ENCODE results near the gene FOXC2.

Gene FOXC2

DNA sequence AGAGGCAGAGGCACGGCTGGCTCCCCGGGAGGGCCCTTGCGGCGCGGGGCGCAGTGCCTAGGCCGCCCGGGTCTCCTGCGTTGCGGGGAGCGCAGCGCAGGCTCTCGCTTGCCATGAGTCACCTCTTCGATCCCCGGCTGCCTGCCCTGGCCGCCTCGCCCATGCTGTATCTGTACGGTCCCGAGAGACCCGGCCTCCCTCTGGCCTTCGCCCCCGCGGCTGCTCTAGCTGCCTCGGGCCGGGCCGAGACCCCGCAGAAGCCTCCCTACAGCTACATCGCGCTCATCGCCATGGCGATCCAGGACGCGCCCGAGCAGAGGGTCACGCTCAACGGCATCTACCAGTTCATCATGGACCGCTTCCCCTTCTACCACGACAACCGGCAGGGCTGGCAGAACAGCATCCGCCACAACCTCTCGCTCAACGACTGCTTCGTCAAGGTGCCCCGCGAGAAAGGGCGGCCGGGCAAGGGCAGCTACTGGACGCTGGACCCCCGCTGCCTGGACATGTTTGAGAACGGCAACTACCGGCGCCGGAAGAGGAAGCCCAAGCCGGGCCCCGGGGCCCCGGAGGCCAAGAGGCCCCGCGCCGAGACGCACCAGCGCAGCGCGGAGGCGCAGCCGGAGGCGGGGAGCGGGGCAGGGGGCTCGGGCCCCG is 12.1 kb downstream of the FOXC2 start:
- TF ChIP-seq REST (IDR thresholded peaks at IDR 0.05; ENCODE audit: insufficient read depth in 1 of 2, low read depth in 2 of 2, low read length in 2 of 2) (no peak), SIN3A (IDR thresholded peaks at IDR 0.05; ENCODE audit: borderline replicate concordance, insufficient read depth, low read length) (no peak), FOXP2 (optimal IDR thresholded peaks at IDR 0.05; ENCODE audit: borderline replicate concordance, extremely low read depth, extremely low read length, insufficient read depth) (no peak), POLR2AphosphoS5 (IDR thresholded peaks at IDR 0.05; ENCODE audit: low read depth, low read length) (no peak), TAF1 (IDR thresholded peaks at IDR 0.05; ENCODE audit: borderline replicate concordance, insufficient read depth, low read length) (no peak)

- TF ChIP-seq SIN3A (IDR thresholded peaks at IDR 0.05; ENCODE audit: borderline replicate concordance, insufficient read depth, low read length) (no peak), REST (IDR thresholded peaks at IDR 0.05; ENCODE audit: insufficient read depth in 1 of 2, low read depth in 2 of 2, low read length in 2 of 2) (no peak), TAF1 (IDR thresholded peaks at IDR 0.05; ENCODE audit: borderline replicate concordance, insufficient read depth, low read length) (no peak), POLR2AphosphoS5 (IDR thresholded peaks at IDR 0.05; ENCODE audit: low read depth, low read length) (no peak), FOXP2 (optimal IDR thresholded peaks at IDR 0.05; ENCODE audit: borderline replicate concordance, extremely low read depth, extremely low read length, insufficient read depth) (no peak)
Observed at GRCh38 chr16:86579268-86580062, 12.8 kb downstream of the FOXC2 start.

DNA sequence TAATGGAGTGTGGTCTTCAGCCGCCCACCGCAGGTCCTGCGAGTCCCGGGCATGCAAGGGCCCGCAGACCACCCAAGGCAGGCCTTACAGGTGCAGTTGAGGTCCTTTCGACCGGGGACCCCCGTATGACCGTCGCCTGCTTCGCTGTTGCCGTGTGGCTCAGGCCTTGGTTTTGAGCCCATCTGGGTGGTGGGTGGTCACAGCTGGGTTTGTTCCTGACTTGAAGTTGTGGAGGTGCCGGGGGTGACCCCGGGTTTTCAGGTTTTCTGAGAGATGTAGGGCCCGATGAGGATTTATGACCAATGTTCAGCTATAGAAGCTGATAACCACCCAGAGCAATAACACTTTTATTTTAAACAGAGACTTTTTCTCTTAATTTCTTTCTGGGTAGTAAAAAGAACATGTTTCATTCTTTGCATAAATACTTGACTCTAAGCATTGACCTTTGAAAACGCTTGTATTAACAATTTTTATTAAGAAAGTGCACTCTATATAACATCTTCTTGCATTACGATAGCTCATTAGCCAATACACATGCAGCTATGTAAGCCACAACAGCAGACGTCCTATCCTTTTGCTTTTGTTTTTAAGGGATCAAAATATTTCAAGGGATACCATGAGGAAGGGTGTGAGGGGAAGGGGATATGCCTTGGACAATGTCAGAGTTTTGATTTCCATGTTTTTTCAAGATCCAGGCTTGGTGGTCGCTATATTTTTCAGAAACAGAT is 13.6 kb downstream of the FOXC2 start:
- TF ChIP-seq SIN3A (IDR thresholded peaks at IDR 0.05; ENCODE audit: borderline replicate concordance, insufficient read depth, low read length) (no peak), FOXP2 (optimal IDR thresholded peaks at IDR 0.05; ENCODE audit: borderline replicate concordance, extremely low read depth, extremely low read length, insufficient read depth) (no peak), POLR2AphosphoS5 (IDR thresholded peaks at IDR 0.05; ENCODE audit: low read depth, low read length) (no peak), REST (IDR thresholded peaks at IDR 0.05; ENCODE audit: insufficient read depth in 1 of 2, low read depth in 2 of 2, low read length in 2 of 2) (no peak), TAF1 (IDR thresholded peaks at IDR 0.05; ENCODE audit: borderline replicate concordance, insufficient read depth, low read length) (no peak)

DNA sequence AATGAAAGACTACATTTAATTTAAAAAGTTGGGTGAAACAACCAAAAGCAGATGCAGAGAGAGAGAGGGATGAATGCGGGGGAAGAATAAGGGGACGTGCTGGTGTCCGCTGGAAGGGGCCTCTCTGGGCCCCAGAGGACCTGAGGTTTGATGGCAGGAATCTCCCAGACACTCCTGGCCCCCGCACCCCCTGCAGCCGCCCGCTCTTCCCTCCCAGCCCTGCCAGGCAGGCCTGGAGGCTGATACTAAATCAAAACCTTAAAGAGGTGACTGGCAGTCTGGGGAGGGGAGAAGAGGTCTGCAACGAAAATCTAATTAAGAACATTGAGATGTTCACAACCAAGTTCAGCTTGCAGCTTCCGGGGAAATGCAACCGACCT is 14.2 kb downstream of the FOXC2 start:
- TF ChIP-seq FOXP2 (optimal IDR thresholded peaks at IDR 0.05; ENCODE audit: borderline replicate concordance, extremely low read depth, extremely low read length, insufficient read depth) (no peak), SIN3A (IDR thresholded peaks at IDR 0.05; ENCODE audit: borderline replicate concordance, insufficient read depth, low read length) (no peak), POLR2AphosphoS5 (IDR thresholded peaks at IDR 0.05; ENCODE audit: low read depth, low read length) (no peak), TAF1 (IDR thresholded peaks at IDR 0.05; ENCODE audit: borderline replicate concordance, insufficient read depth, low read length) (no peak), REST (IDR thresholded peaks at IDR 0.05; ENCODE audit: insufficient read depth in 1 of 2, low read depth in 2 of 2, low read length in 2 of 2) (no peak)

All from PFSK-1 (cell line).